Tibial nerve (tissue), 4 donors: Measurements from ENCODE around the gene PRRG2.

ENCODE experiments used
- CTCF ChIP-seq, 5 experiments: fragments of 200-600 bp in 3 of 5; fragments of 450-650 bp in 2 of 5; sonication (generic) in 3 of 5; IDR thresholded peaks; one replicate each; pipeline ENCODE4 v1.5.1; 2016 to 2019; ENCODE audit warnings: antibody characterized with exemption in 5 of 5, mild to moderate bottlenecking in 3 of 5, moderate library complexity in 2 of 5
- EP300 ChIP-seq, 2 donors: sonication (generic); formaldehyde crosslinking; IDR thresholded peaks; one replicate each; pipeline ENCODE4 v1.6.1; 2017; ENCODE audit warnings: antibody characterized with exemption in 2 of 2, mild to moderate bottlenecking in 1 of 2
- POLR2A ChIP-seq, 2 donors: fragments of 450-650 bp; IDR thresholded peaks; one replicate each; pipeline ENCODE4 v1.6.1; 2017; ENCODE audit warnings: antibody characterized with exemption in 2 of 2, mild to moderate bottlenecking in 2 of 2, moderate library complexity in 2 of 2

DNA sequence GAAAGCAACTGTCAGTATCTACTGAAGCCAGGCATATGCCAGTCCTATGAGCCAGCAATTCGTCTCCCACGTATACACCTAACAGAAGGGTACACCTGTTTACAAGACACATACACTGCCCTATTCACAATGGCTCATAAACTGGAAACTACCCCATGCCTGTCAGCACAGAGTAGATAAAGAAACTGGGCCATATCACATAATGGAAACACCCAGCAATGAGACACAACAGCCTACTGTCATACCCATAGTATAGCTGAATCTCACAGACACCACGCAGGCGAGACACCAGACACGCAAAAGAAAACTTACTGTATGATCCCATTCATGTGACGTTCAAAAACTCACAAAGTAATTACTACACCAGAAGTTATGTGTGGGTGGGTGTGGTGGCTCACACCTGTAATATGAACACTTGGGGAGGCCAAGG, 16.5 kb upstream of the PRRG2 start:
- TF ChIP-seq POLR2A (IDR thresholded peaks at IDR 0.05) (no peak), CTCF (IDR thresholded peaks at IDR 0.05) (no peak), EP300 (IDR thresholded peaks at IDR 0.05) (no peak)
